Activated naive CD4-positive, alpha-beta T cell treated with anti-CD3 and anti-CD28 coated beads for 36 hours (primary cell): ENCODE data around the gene NEDD4L. TPM values are rescaled to one million over a fixed set of nuclear protein-coding genes. Genes with fewer than 3 reads are reported as not detected.

ENCODE experiments used
- CTCF ChIA-PET: fragments of 350-600 bp; sonication (Branson Sonifier 250); formaldehyde crosslinking; loops from one replicate; lab custom pipeline; 2021; ENCODE audit warnings: antibody characterized with exemption; lab: Charles Lee
- DNase-seq: peaks from one replicate; pipeline ENCODE4 v3.0.0-alpha.2; 2020
- H3K27ac Mint-ChIP-seq: one replicate; pipeline ENCODE4 v1.8.0; 2021; ENCODE audit warnings: mild to moderate bottlenecking, mixed read lengths
- H3K27me3 Mint-ChIP-seq: one replicate; pipeline ENCODE4 v1.8.0; 2021; ENCODE audit warnings: low read depth, mixed read lengths
- H3K36me3 Mint-ChIP-seq: one replicate; pipeline ENCODE4 v1.8.0; 2021; ENCODE audit warnings: low read depth, mixed read lengths
- H3K4me1 Mint-ChIP-seq: one replicate; pipeline ENCODE4 v1.8.0; 2021; ENCODE audit warnings: low read depth, mixed read lengths
- H3K4me3 Mint-ChIP-seq: one replicate; pipeline ENCODE4 v1.8.0; 2021; ENCODE audit warnings: mild to moderate bottlenecking, moderate library complexity, mixed read lengths
- H3K9me3 Mint-ChIP-seq: one replicate; pipeline ENCODE4 v1.8.0; 2021; ENCODE audit warnings: mixed read lengths
- intact Hi-C: fragments of 100-400 bp; cut with micrococcal nuclease; formaldehyde crosslinking; loops from one replicate; pipeline ENCODE4 v1.15.1; 2023
- total RNA-seq, 2 experiments: library from RNA; stranded (reverse); gene quantifications; one replicate each; pipeline ENCODE4 v1.2.3, GENCODE V29; 2021

NEDD4L gene
- total RNA-seq, 2 experiments from 2014 or later: 5.3 to 5.6 TPM

DNA sequence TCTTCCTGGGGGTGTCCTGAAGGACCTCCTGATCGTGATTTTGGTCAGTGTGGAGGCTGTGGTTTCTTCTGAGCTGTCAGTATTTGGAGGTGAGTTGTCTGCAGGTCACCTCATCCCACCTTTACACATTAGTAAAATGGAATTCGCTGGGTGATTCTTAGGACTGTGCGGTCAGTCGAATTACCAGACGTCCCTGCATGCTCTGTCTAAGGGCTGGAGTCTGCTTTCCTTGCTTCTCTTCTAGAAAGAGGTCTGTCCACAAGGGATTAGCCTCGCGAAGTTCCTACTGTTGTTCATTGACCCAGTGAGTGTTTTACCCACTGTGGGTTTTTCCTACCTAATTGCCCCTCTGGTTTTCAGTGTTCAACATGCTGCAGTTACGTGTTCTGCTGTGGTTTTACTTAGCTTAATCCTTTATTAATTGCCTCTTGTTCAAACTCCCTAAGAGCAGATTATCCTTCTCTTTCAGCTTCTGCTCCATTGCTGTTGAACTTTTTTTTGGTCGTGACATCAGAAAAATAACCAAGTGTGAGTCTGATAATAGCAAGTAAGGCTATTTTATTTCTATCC, 183.4 kb downstream of the NEDD4L start:
- intact Hi-C loops: no loop called here
- Mint-ChIP-seq H3K27ac (no peak overlapping the region), H3K36me3 (no peaks in the 10 kb centered on the region), H3K4me3 (no peak overlapping the region), H3K9me3 (no peaks in the 10 kb centered on the region), H3K27me3 (no peaks in the 10 kb centered on the region), H3K4me1 (peaks cover 16% of the 10 kb centered on the region)
- DNase-seq: no peak
- CTCF ChIA-PET: interaction anchor here (0.6 kb wide), 1 partner anchor 22 kb away, joined by 3 read pairs; no protein-coding TSS in a partner anchor

DNA sequence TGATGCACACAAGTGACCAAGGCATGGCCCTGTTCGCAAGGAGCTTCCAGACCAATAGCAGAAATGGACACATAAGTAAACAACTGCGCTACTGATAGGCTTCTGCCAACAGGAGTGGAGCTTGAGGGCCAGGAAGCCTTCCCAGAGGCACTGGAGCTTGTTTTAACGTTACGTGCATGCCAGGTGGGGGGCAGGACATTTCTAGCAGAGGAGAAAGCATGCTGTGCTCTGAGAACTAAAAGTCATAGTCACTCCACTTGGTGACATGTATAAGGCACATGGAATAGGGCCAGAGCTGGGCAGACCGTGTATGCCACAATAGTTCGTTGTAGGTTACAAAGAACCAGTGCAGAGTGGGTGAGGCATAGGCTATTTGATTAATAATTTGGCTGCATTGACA, 184.2 kb downstream of the NEDD4L start:
- DNase-seq: no peak
- Mint-ChIP-seq H3K9me3 (no peaks in the 10 kb centered on the region), H3K27me3 (no peaks in the 10 kb centered on the region), H3K4me3 (no peak overlapping the region), H3K4me1 (peaks cover 15% of the 10 kb centered on the region), H3K27ac (no peak overlapping the region), H3K36me3 (no peaks in the 10 kb centered on the region)
- CTCF ChIA-PET: no interaction called here
- intact Hi-C loops: no loop called here

DNA sequence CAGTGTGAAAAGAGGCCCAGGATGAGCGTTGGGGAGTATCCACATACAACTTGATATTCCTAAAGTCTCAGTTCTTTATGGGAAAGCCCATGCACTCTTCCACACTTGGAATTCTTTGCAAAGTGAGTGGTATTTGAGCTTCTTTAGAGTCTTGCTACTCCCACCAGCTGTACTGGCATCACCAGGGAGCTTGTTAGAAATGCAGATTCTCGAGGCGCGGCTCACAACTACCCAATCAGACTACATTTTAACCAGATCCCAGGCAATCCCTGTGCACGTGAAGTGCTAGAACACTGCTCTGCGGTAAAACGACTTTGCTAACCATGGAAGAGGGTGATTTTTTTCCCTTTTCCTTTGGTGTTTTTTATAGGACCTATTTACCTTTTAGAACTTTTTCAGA, 184.7 kb downstream of the NEDD4L start:
- CTCF ChIA-PET: no interaction called here
- no peaks in the 10 kb centered on the region for H3K27me3 Mint-ChIP-seq

DNA sequence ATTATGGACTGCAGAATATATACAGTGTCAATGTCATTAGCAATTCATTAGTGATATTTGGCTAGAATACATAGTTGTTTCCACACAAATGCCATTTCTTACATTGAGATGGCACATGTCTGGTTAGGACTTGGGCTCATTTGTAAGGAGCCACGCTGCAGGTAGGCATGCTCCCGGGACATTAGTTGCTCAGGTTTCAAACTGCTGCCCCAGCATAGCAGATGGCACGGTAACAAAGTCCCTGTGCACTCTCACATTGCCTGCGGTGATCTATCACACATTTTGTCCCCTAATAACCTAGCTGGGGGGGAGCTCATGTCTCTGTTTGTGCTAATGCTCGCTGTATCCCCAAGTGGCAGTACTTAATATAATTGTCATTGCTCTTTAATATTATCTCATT, 185.1 kb downstream of the NEDD4L start:
- H3K27me3 Mint-ChIP-seq: no peaks in the 10 kb centered on the region
- H3K27ac Mint-ChIP-seq: no peak overlapping the region
- peaks cover 14% of the 10 kb centered on the region for H3K4me1 Mint-ChIP-seq
- no peaks in the 10 kb centered on the region for H3K36me3 Mint-ChIP-seq
- H3K9me3 Mint-ChIP-seq: peaks cover 2% of the 10 kb centered on the region
- intact Hi-C loops: no loop called here
- CTCF ChIA-PET: no interaction called here
- H3K4me3 Mint-ChIP-seq: no peak overlapping the region
- no peak for DNase-seq

More for the DNA sequence above, 184.7 kb downstream of the NEDD4L start:
- no peak for DNase-seq
- peaks cover under 1% of the 10 kb centered on the region for H3K9me3 Mint-ChIP-seq
- intact Hi-C loops: no loop called here
- H3K27ac Mint-ChIP-seq: no peak overlapping the region
- peaks cover 15% of the 10 kb centered on the region for H3K4me1 Mint-ChIP-seq
- H3K4me3 Mint-ChIP-seq: no peak overlapping the region
- no peaks in the 10 kb centered on the region for H3K36me3 Mint-ChIP-seq

DNA sequence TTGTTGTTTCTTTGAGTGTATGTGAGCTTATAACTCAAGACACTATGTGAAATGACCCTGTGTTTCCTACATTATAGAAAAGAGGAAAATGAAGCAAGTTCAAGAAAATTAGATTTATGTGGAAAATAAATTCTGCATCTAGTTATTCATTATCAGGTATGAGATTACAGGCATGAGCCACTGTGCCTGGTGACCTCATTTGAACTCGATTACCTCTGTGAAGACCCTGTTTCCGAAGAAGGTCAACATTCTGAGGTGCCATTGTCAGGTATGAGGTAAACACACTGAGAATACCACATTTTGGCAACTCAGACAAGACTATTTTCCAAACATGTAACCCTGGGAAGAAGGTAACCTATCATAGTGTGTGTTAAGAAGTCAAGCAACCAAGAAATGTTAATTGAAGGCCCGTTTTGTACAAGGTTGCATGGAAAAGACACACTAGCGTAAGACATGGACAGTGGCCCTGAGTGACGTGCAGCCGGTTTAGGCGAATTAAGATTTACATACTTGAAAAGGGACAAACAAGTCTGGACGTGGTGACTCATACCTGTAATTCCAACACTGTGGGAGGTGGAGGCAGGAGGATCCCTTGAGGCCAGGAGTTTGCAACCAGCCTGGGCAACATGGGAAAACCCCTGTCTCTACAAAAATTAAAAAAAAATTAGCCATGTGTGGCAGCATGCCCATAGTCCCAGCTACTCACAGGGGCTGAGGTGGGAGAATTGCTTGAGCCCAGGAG, 186.6 kb downstream of the NEDD4L start:
- intact Hi-C loops: no loop called here
- Mint-ChIP-seq H3K9me3 (peaks cover 2% of the 10 kb centered on the region), H3K27ac (no peak overlapping the region), H3K4me3 (no peak overlapping the region), H3K36me3 (no peaks in the 10 kb centered on the region), H3K4me1 (peaks cover under 1% of the 10 kb centered on the region), H3K27me3 (no peaks in the 10 kb centered on the region)
- CTCF ChIA-PET: no interaction called here
- DNase-seq: no peak

DNA sequence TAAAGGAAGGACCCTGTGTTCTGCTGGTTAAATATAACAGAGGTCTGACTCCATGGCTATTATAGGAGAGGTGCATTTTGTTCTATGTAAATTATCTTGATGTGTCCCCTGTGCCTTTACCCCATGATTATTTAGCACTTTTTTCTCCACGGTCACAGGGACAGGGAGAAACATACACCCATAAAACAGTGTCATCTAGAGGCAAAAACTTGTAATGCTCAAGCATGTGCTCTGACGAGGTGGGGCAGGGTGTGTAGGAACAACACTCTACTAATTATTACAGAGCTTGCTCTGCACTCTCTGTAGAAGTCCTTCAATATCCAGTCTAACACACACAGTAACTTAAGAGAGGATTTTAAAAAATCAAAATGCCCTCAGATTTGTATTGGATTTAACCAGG, 187.9 kb downstream of the NEDD4L start:
- CTCF ChIA-PET: no interaction called here
- Mint-ChIP-seq H3K4me1 (no peaks in the 10 kb centered on the region), H3K4me3 (no peak overlapping the region), H3K9me3 (peaks cover 2% of the 10 kb centered on the region), H3K27ac (no peak overlapping the region), H3K27me3 (no peaks in the 10 kb centered on the region), H3K36me3 (no peaks in the 10 kb centered on the region)
- intact Hi-C loops: no loop called here
- no peak for DNase-seq

- peaks cover 2% of the 10 kb centered on the region for H3K9me3 Mint-ChIP-seq
- no peak for DNase-seq
- CTCF ChIA-PET: no interaction called here
- no peak overlapping the region for H3K4me3 Mint-ChIP-seq
- intact Hi-C loops: no loop called here
- no peak overlapping the region for H3K27ac Mint-ChIP-seq
- no peaks in the 10 kb centered on the region for H3K27me3 Mint-ChIP-seq
- no peaks in the 10 kb centered on the region for H3K36me3 Mint-ChIP-seq
- H3K4me1 Mint-ChIP-seq: no peaks in the 10 kb centered on the region
These were observed 188.6 kb downstream of the NEDD4L start for GRCh38 chr18:58232668-58233067.

DNA sequence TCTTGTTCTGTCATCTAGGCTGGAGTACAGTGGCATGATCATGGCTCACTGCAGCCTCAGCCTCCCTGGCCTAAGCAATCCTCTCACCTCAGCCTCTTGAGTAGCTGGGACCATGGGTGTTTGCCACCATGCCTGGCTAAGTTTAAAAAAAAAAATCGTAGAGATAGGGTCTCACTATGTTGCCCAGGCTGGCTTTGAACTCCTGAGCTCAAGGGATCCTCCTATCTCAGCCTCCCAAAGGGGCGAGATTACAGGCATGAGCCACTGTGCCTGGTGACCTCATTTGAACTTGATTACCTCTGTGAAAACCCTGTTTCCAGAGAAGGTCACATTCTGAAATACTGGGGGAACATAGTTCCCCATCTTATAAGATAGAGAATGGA, 190.3 kb downstream of the NEDD4L start:
- CTCF ChIA-PET: interaction anchor here (0.8 kb wide), 1 partner anchor 256 kb away, joined by 6 read pairs; no protein-coding TSS in a partner anchor
- intact Hi-C loops: no loop called here
- H3K27ac Mint-ChIP-seq: no peak overlapping the region
- no peak for DNase-seq
- no peak overlapping the region for H3K4me3 Mint-ChIP-seq
- H3K4me1 Mint-ChIP-seq: no peaks in the 10 kb centered on the region
- no peaks in the 10 kb centered on the region for H3K27me3 Mint-ChIP-seq
- no peaks in the 10 kb centered on the region for H3K36me3 Mint-ChIP-seq
- H3K9me3 Mint-ChIP-seq: peaks cover 2% of the 10 kb centered on the region

DNA sequence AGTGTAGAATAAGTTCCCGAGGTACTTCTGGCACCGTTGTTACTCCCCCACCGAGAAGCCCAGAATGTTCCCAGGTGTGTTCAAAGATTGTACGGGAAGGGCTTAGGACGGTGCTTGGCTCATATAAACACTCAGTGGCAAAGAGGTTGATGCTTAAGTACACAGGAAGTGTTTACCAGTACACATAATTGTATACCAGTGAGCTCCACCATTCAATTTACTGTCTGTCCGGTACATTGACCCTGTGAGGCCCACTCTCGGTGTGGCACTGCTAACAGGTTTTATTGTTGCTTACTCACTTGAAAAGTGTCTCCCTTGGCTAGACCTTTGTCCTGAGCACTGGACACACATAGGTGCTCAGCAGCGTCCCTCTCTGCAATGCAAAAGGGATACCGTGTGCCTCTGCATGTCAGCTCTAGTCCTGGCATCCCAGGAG, 191.0 kb downstream of the NEDD4L start:
- intact Hi-C loops: no loop called here
- Mint-ChIP-seq H3K27me3 (no peaks in the 10 kb centered on the region), H3K27ac (no peak overlapping the region), H3K9me3 (peaks cover 2% of the 10 kb centered on the region), H3K4me1 (no peaks in the 10 kb centered on the region), H3K36me3 (no peaks in the 10 kb centered on the region), H3K4me3 (no peak overlapping the region)
- no peak for DNase-seq
- CTCF ChIA-PET: interaction anchor here (0.8 kb wide), 1 partner anchor 256 kb away, joined by 6 read pairs; no protein-coding TSS in a partner anchor

- no peak overlapping the region for H3K27ac Mint-ChIP-seq
These were observed 195.9 kb downstream of the NEDD4L start for GRCh38 chr18:58239879-58240278.

DNA sequence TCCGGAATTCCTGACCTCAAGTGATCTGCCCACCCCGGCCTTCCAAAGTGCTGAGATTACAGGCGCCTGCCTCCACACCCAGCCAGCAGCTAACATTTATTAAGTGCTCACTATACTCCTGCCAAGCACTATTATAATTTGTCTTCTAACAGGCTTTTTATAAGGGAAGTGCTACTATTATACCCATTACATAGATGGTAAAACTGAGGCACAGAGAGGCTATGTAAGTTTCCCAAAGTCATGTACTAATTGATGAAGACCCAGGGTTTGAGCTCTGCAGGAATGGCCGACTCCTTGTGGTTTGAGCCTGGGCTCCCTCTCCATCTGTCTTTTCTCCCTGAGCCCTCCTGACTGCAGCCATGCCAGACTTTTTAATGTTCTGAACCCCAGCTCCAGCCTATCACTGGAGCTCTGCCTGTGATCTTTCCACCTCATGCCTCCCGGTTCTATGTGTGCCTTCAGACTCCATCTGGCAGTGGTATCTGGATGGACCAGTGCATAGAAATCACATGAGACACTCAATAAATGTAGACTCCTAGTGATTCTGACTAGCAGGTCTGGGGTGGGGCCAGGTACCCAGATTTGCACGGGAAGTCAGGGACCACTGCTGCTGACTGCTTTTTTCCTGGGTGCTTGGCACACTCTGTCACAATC, 197.1 kb downstream of the NEDD4L start:
- no peak overlapping the region for H3K27ac Mint-ChIP-seq
- H3K27me3 Mint-ChIP-seq: no peaks in the 10 kb centered on the region
- no peaks in the 10 kb centered on the region for H3K36me3 Mint-ChIP-seq
- no peak overlapping the region for H3K4me3 Mint-ChIP-seq
- H3K9me3 Mint-ChIP-seq: no peaks in the 10 kb centered on the region
- intact Hi-C loops: no loop called here
- no peak for DNase-seq
- CTCF ChIA-PET: no interaction called here
- no peaks in the 10 kb centered on the region for H3K4me1 Mint-ChIP-seq

More at GRCh38 chr18:58239879-58240278, 195.9 kb downstream of the NEDD4L start:
- no peaks in the 10 kb centered on the region for H3K4me1 Mint-ChIP-seq
- intact Hi-C loops: no loop called here
- CTCF ChIA-PET: interaction anchor here (0.6 kb wide), 1 partner anchor 1068 kb away, joined by 3 read pairs; no protein-coding TSS in a partner anchor
- no peaks in the 10 kb centered on the region for H3K36me3 Mint-ChIP-seq
- H3K9me3 Mint-ChIP-seq: no peaks in the 10 kb centered on the region
- H3K4me3 Mint-ChIP-seq: no peak overlapping the region
- DNase-seq: no peak
- no peaks in the 10 kb centered on the region for H3K27me3 Mint-ChIP-seq

- Mint-ChIP-seq H3K4me1 (no peaks in the 10 kb centered on the region), H3K4me3 (no peak overlapping the region), H3K36me3 (no peaks in the 10 kb centered on the region), H3K27ac (no peak overlapping the region), H3K27me3 (no peaks in the 10 kb centered on the region), H3K9me3 (no peaks in the 10 kb centered on the region)
- intact Hi-C loops: no loop called here
- DNase-seq: no peak
- CTCF ChIA-PET: no interaction called here
These were observed 197.9 kb downstream of the NEDD4L start for GRCh38 chr18:58241877-58242276.
